ENCODE measurements around the gene CGGBP1. TPM values are rescaled to one million over a fixed set of nuclear protein-coding genes. Genes with fewer than 3 reads are reported as not detected.

The CGGBP1 gene
- total RNA-seq, 4 donors from 2014 or later, result 61.1 to 75.9 (median 62.6) TPM

- Histone ChIP-seq H3K9me3 (no peaks in the 10 kb centered on the region), H3K36me3 (peaks cover 0 to 6% (median 0%) of the 10 kb centered on the region in 3 donors), H3K27me3 (no peaks in the 10 kb centered on the region), H3K4me3 (no peak overlapping the region), H3K27ac (no peak overlapping the region), H3K4me1 (no peaks in the 10 kb centered on the region)
- no peak for DNase-seq
- no peak for TF ChIP-seq CTCF (IDR thresholded peaks at IDR 0.05)
- TF ChIP-seq POLR2A (IDR thresholded peaks at IDR 0.05), result no peak
Measured at GRCh38 chr3:88090681-88091080, 31.9 kb upstream of the CGGBP1 start.

- Histone ChIP-seq H3K4me1 (peaks cover 0 to 5% (median 0%) of the 10 kb centered on the region in 4 donors), H3K27me3 (no peaks in the 10 kb centered on the region), H3K27ac (no peak overlapping the region), H3K36me3 (peaks cover 0 to 6% (median 0%) of the 10 kb centered on the region in 3 donors), H3K9me3 (no peaks in the 10 kb centered on the region), H3K4me3 (no peak overlapping the region)
- no peak for DNase-seq
- TF ChIP-seq POLR2A (IDR thresholded peaks at IDR 0.05), result no peak
- no peak for TF ChIP-seq CTCF (IDR thresholded peaks at IDR 0.05)
Measured at GRCh38 chr3:88084097-88084501, 25.3 kb upstream of the CGGBP1 start.

GRCh38 chr3:88082854-88083253 is 24.0 kb upstream of the CGGBP1 start:
- H3K27ac ChIP-seq, result no peak overlapping the region
- H3K27me3 ChIP-seq, result no peaks in the 10 kb centered on the region
- H3K36me3 ChIP-seq, result peaks cover 0 to 5% (median 0%) of the 10 kb centered on the region in 3 donors
- DNase-seq, result no peak
- H3K9me3 ChIP-seq, result no peaks in the 10 kb centered on the region
- no peak overlapping the region for H3K4me3 ChIP-seq
- H3K4me1 ChIP-seq, result peaks cover 0 to 5% (median 0%) of the 10 kb centered on the region in 4 donors
- TF ChIP-seq CTCF (IDR thresholded peaks at IDR 0.05) (no peak), POLR2A (IDR thresholded peaks at IDR 0.05) (no peak)

- Histone ChIP-seq H3K27me3 (no peaks in the 10 kb centered on the region), H3K4me1 (peaks cover 0 to 4% (median 0%) of the 10 kb centered on the region in 4 donors), H3K36me3 (no peaks in the 10 kb centered on the region), H3K9me3 (no peaks in the 10 kb centered on the region), H3K27ac (no peak overlapping the region), H3K4me3 (no peak overlapping the region)
- TF ChIP-seq POLR2A (IDR thresholded peaks at IDR 0.05) (no peak), CTCF (IDR thresholded peaks at IDR 0.05) (no peak)
- DNase-seq, result no peak
Measured at GRCh38 chr3:88078932-88079331, 20.1 kb upstream of the CGGBP1 start.

GRCh38 chr3:88076712-88077111 is 17.9 kb upstream of the CGGBP1 start:
- Histone ChIP-seq H3K4me3 (no peak overlapping the region), H3K27ac (no peak overlapping the region), H3K27me3 (no peaks in the 10 kb centered on the region), H3K36me3 (no peaks in the 10 kb centered on the region), H3K9me3 (no peaks in the 10 kb centered on the region), H3K4me1 (peaks cover 0 to 4% (median 0%) of the 10 kb centered on the region in 4 donors)
- DNase-seq, result no peak
- TF ChIP-seq POLR2A (IDR thresholded peaks at IDR 0.05) (no peak), CTCF (IDR thresholded peaks at IDR 0.05) (no peak)

- no peak for TF ChIP-seq CTCF (IDR thresholded peaks at IDR 0.05)
- Histone ChIP-seq H3K36me3 (no peaks in the 10 kb centered on the region), H3K4me3 (no peak overlapping the region), H3K27me3 (no peaks in the 10 kb centered on the region), H3K4me1 (peaks cover 0 to 4% (median 0%) of the 10 kb centered on the region in 4 donors), H3K27ac (no peak overlapping the region), H3K9me3 (no peaks in the 10 kb centered on the region)
- DNase-seq, result no peak
Measured at GRCh38 chr3:88075497-88075896, 16.7 kb upstream of the CGGBP1 start.
